Neural cell (in vitro differentiated cells): ENCODE results near the gene SPRY4.

ENCODE experiments used
- EP300 ChIP-seq: fragments of 450-650 bp; conservative IDR thresholded peaks from 2 replicates; pipeline ENCODE4 v1.6.1; 2014; ENCODE audit warnings: antibody characterized with exemption, mild to moderate bottlenecking, moderate library complexity; ENCODE audit not compliant: poor library complexity, severe bottlenecking
- MXI1 ChIP-seq: fragments of 450-650 bp; conservative IDR thresholded peaks from 2 replicates; pipeline ENCODE4 v1.6.1; 2014; ENCODE audit warnings: antibody characterized with exemption, mild to moderate bottlenecking; ENCODE audit not compliant: poor library complexity, severe bottlenecking
- TF ChIP-seq, protein P1 (sequence below): fragments of 450-650 bp; IDR thresholded peaks from 2 replicates; pipeline ENCODE4 v1.5.1; 2014; ENCODE audit warnings: antibody characterized with exemption, mild to moderate bottlenecking, moderate library complexity; ENCODE audit not compliant: poor library complexity, severe bottlenecking

DNA sequence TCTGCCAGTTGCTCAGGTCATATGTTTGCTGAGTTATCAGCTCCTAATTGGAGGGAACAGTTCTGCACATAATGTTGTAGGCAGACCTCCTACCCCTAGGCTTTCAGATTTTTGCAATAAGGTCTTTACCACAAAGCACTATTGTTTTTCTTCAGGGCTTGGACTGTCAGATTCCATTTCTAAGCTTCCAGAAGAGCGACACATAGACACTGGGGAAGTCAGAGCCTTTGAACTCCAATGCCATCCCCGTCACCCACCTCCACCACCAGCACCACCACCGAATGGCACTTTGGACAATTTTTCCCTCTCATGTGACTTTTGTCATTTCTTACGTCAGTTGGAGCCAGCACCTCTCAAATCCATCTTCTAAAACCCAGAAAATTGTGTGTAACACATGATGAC is 28.3 kb upstream of the SPRY4 start:
- TF ChIP-seq, protein P1, sequence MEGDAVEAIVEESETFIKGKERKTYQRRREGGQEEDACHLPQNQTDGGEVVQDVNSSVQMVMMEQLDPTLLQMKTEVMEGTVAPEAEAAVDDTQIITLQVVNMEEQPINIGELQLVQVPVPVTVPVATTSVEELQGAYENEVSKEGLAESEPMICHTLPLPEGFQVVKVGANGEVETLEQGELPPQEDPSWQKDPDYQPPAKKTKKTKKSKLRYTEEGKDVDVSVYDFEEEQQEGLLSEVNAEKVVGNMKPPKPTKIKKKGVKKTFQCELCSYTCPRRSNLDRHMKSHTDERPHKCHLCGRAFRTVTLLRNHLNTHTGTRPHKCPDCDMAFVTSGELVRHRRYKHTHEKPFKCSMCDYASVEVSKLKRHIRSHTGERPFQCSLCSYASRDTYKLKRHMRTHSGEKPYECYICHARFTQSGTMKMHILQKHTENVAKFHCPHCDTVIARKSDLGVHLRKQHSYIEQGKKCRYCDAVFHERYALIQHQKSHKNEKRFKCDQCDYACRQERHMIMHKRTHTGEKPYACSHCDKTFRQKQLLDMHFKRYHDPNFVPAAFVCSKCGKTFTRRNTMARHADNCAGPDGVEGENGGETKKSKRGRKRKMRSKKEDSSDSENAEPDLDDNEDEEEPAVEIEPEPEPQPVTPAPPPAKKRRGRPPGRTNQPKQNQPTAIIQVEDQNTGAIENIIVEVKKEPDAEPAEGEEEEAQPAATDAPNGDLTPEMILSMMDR: no peak
- TF ChIP-seq MXI1: no peak
- no peak for TF ChIP-seq EP300
